Astrocyte of the spinal cord (primary cell): ENCODE measurements around the gene DLX4.

Experiments
- DNase-seq: peaks from one replicate; pipeline ENCODE4 v3.0.0; 2011; ENCODE audit warnings: low read depth, low spot score
- H3K4me3 ChIP-seq: 2 replicates; pipeline ENCODE4 v1.5.1; 2011; ENCODE audit warnings: low read depth, mild to moderate bottlenecking, low read length, moderate library complexity
- CTCF ChIP-seq: IDR thresholded peaks from 2 replicates; pipeline ENCODE4 v1.5.1; 2012; ENCODE audit warnings: low read depth, mild to moderate bottlenecking, low read length, inconsistent platforms
- in situ Hi-C: cut with HindIII; loops from 2 replicates; pipeline ENCODE4 v1.10.0; 2017; ENCODE audit warnings: low sequenced_read_pairs

Gene DLX4

GRCh38 chr17:50018909-50019308, 49.9 kb downstream of the DLX4 start:
- TF ChIP-seq CTCF = no peak
- no peak for DNase-seq
- no peak overlapping the region for H3K4me3 ChIP-seq
- in situ Hi-C loops = no loop called here

- TF ChIP-seq CTCF = no peak
- DNase-seq = no peak
- no peak overlapping the region for H3K4me3 ChIP-seq
- in situ Hi-C loops = no loop called here
These were observed 52.0 kb downstream of the DLX4 start for GRCh38 chr17:50020841-50021599.

DNA sequence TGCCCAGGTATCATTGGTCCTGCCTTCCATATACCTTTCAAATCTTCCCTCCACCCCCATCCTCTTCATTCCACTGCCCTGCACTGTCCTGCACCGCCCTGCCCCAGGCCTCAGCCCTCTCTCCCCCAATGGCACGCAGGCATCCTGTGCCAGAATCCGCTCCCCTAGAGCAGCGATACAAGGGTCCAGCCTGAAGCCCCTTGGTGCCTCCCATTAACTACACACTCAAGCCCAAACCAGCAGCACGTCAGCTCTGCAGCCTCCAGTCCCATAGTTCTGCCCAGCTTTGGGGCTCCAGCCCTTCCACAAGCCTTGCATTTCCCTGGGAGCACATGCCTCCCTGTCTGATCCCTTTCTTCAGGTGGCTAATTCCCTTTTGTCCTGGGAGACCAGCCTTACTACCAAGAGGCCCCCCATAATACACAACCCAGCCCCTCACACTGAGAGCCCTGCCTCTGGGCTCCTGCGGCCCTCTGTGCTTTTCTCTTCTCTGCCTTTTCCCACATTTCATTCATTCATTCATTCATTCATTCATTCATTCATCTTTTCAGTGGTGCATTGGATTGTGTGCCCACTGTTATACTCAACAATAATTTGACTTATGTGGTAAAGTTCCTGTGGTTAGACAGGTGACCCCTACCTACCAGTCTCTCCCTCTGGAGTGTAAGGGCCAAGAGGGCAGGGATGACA, 52.8 kb downstream of the DLX4 start:
- in situ Hi-C loops = no loop called here
- no peak overlapping the region for H3K4me3 ChIP-seq
- TF ChIP-seq CTCF = no peak
- DNase-seq = no peak

DNA sequence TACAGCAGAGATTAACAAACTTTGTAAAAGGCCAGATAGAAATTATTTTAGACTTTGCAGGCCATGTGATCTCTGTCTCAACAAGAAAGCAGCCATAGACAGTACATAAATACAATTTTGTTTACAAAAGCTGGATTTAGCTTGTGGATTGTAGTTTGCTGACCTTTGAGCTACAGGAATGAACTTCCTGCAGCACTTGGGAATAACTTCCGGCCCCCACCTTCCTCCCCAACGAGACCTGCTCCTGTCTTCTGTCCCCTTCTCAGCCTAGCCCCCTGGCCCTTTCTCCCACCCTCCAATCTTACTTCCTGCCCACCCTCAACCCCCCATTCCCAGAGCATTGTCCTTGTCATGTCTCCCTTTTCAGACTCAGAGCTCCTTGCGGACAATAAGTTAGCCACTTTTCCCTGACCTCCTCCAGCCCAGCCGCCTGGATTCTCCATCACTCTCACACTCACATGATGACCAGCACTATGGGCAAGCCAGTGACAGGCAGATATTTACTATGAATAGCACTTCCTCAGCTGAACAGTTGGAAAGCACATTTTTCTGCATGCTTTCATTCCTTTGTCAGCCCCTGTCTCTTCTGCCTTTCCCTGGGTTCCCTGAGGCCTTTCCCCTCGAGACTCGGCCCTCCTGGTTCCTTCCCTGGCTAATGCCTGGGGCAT, 53.6 kb downstream of the DLX4 start:
- in situ Hi-C loops = no loop called here
- no peak for DNase-seq
- no peak overlapping the region for H3K4me3 ChIP-seq
- TF ChIP-seq CTCF = no peak

GRCh38 chr17:50023520-50023919, 54.5 kb downstream of the DLX4 start:
- DNase-seq = no peak
- in situ Hi-C loops = no loop called here
- TF ChIP-seq CTCF = no peak
- no peak overlapping the region for H3K4me3 ChIP-seq
